RWPE2 (cell line): ENCODE results near the gene PLOD2.

ENCODE experiments used
- ATAC-seq: fragments of 200-7000 bp; cut with Tn5 transposase; 3 replicates; pipeline ENCODE4 v1.9.1; 2021; ENCODE audit warnings: low read depth
- DNase-seq: peaks from one replicate; pipeline ENCODE4 v3.0.0-alpha.2; 2020; ENCODE audit warnings: low spot score
- H3K27ac ChIP-seq: fragments of 450-650 bp; 2 replicates; pipeline ENCODE4 v1.5.1; 2017; ENCODE audit warnings: mild to moderate bottlenecking; ENCODE audit not compliant: poor library complexity, severe bottlenecking
- H3K27me3 ChIP-seq: fragments of 250-450 bp; sonication (Bioruptor Pico); 2 replicates; pipeline ENCODE4 v1.5.1; 2021; ENCODE audit warnings: mild to moderate bottlenecking, moderate library complexity; ENCODE audit not compliant: insufficient read depth, poor library complexity, severe bottlenecking
- H3K36me3 ChIP-seq: fragments of 250-450 bp; sonication (Bioruptor Pico); 2 replicates; pipeline ENCODE4 v1.5.1; 2020; ENCODE audit warnings: low read depth, mild to moderate bottlenecking, moderate library complexity
- H3K4me1 ChIP-seq: fragments of 250-450 bp; sonication (Bioruptor Pico); 2 replicates; pipeline ENCODE4 v1.5.1; 2021; ENCODE audit warnings: mild to moderate bottlenecking, moderate library complexity; ENCODE audit not compliant: insufficient read depth, poor library complexity, severe bottlenecking
- H3K4me3 ChIP-seq: fragments of 250-450 bp; sonication (Bioruptor Pico); 2 replicates; pipeline ENCODE4 v1.5.1; 2021; ENCODE audit warnings: mild to moderate bottlenecking, moderate library complexity; ENCODE audit not compliant: severe bottlenecking
- H3K9me3 ChIP-seq: fragments of 250-450 bp; sonication (Bioruptor Pico); 2 replicates; pipeline ENCODE4 v1.5.1; 2021; ENCODE audit warnings: mild to moderate bottlenecking, moderate library complexity; ENCODE audit not compliant: severe bottlenecking
- CTCF ChIP-seq: fragments of 450-650 bp; IDR thresholded peaks from one replicate; pipeline ENCODE4 v1.5.1; 2017; ENCODE audit warnings: mild to moderate bottlenecking, moderate library complexity; ENCODE audit not compliant: poor library complexity, severe bottlenecking

Gene PLOD2

GRCh38 chr3:146047485-146047884 lies 113.5 kb downstream of the PLOD2 start:
- no peak for ATAC-seq
- H3K9me3 ChIP-seq = no peaks in the 10 kb centered on the region
- TF ChIP-seq CTCF = no peak

DNA sequence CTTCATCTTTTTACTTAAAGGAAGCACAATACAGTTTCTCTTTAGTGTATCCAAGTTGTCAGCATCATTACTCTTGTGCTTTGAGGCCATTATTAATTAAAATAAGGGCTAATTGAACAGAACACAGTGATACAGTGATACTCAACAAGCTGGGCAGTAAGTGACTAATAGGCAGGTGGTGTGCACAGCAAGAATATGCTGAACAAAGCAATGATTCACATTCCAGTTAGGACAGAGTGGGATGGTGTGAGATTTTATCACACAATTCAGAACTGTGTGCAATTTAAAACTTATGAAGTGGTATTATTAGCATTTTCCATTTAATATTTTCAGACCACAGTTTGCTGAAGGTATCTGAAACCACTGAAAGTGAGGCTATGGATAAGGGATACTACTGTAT lies 116.9 kb downstream of the PLOD2 start:
- ATAC-seq = peak; percentile 57; the same call in 1 of the 3 replicates
- Histone ChIP-seq H3K27ac (no peak overlapping the region), H3K27me3 (no peaks in the 10 kb centered on the region), H3K9me3 (no peaks in the 10 kb centered on the region), H3K36me3 (no peaks in the 10 kb centered on the region), H3K4me1 (no peaks in the 10 kb centered on the region), H3K4me3 (no peak overlapping the region)
- DNase-seq = no peak
- no peak for TF ChIP-seq CTCF

More at GRCh38 chr3:146047485-146047884, 113.5 kb downstream of the PLOD2 start:
- H3K27me3 ChIP-seq = no peaks in the 10 kb centered on the region
- H3K4me3 ChIP-seq = no peak overlapping the region
- H3K27ac ChIP-seq = no peak overlapping the region
- DNase-seq = no peak
- no peaks in the 10 kb centered on the region for H3K4me1 ChIP-seq
- H3K36me3 ChIP-seq = no peaks in the 10 kb centered on the region

- no peak for ATAC-seq
- Histone ChIP-seq H3K4me3 (no peak overlapping the region), H3K27ac (no peak overlapping the region), H3K27me3 (no peaks in the 10 kb centered on the region), H3K9me3 (no peaks in the 10 kb centered on the region), H3K36me3 (no peaks in the 10 kb centered on the region), H3K4me1 (no peaks in the 10 kb centered on the region)
- DNase-seq = no peak
- no peak for TF ChIP-seq CTCF
These were observed 120.4 kb downstream of the PLOD2 start for GRCh38 chr3:146040630-146041029.

- Histone ChIP-seq H3K36me3 (no peaks in the 10 kb centered on the region), H3K4me1 (no peaks in the 10 kb centered on the region), H3K27ac (no peak overlapping the region), H3K27me3 (no peaks in the 10 kb centered on the region), H3K4me3 (no peak overlapping the region), H3K9me3 (no peaks in the 10 kb centered on the region)
- no peak for TF ChIP-seq CTCF
- ATAC-seq (no peak), DNase-seq (no peak)
These were observed 123.3 kb downstream of the PLOD2 start for GRCh38 chr3:146037697-146038096.

DNA sequence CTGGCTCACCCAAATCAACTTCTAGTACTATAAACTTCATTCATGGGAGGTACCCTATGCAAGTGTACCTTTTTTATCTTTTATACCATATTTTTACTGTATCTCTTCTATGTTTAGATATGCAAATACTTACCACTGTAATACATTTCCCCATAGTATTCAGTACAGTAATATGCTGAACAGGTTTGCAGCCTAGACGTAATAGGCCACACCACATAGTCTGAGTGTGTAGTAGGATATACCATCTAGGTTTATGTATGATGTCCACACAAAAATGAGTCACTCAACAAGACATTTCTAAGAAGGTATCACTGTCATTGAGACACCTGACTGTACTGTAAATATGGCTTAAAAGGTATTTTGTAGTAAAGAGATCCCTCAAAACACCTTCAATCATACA lies 124.7 kb downstream of the PLOD2 start:
- no peak for TF ChIP-seq CTCF
- H3K4me1 ChIP-seq = no peaks in the 10 kb centered on the region
- H3K27ac ChIP-seq = no peak overlapping the region
- no peak overlapping the region for H3K4me3 ChIP-seq
- no peaks in the 10 kb centered on the region for H3K36me3 ChIP-seq
- no peaks in the 10 kb centered on the region for H3K9me3 ChIP-seq
- ATAC-seq (no peak), DNase-seq (no peak)
- H3K27me3 ChIP-seq = no peaks in the 10 kb centered on the region
